Gastroesophageal sphincter (tissue), 3 donors: ENCODE measurements around the gene FOXD2.

Source experiments
- EP300 ChIP-seq: sonication (generic); formaldehyde crosslinking; IDR thresholded peaks from one replicate; pipeline ENCODE4 v1.6.1; 2017; ENCODE audit warnings: antibody characterized with exemption, mild to moderate bottlenecking
- POLR2A ChIP-seq, 2 donors: fragments of 450-650 bp; IDR thresholded peaks; one replicate each; pipeline ENCODE4 v1.6.1; 2017; ENCODE audit warnings: antibody characterized with exemption in 2 of 2, mild to moderate bottlenecking in 2 of 2, moderate library complexity in 1 of 2
- POLR2AphosphoS5 ChIP-seq: sonication (generic); formaldehyde crosslinking; IDR thresholded peaks from one replicate; pipeline ENCODE4 v1.6.1; 2017; ENCODE audit warnings: antibody characterized with exemption
- TF ChIP-seq, protein P1 (sequence below), 4 experiments: fragments of 200-600 bp in 2 of 4; fragments of 450-650 bp in 2 of 4; sonication (generic) in 1 of 4; IDR thresholded peaks; one replicate each; pipeline ENCODE4 v1.5.1; 2017 to 2019; ENCODE audit warnings: antibody characterized with exemption in 4 of 4, mild to moderate bottlenecking in 2 of 4, moderate library complexity in 2 of 4

DNA sequence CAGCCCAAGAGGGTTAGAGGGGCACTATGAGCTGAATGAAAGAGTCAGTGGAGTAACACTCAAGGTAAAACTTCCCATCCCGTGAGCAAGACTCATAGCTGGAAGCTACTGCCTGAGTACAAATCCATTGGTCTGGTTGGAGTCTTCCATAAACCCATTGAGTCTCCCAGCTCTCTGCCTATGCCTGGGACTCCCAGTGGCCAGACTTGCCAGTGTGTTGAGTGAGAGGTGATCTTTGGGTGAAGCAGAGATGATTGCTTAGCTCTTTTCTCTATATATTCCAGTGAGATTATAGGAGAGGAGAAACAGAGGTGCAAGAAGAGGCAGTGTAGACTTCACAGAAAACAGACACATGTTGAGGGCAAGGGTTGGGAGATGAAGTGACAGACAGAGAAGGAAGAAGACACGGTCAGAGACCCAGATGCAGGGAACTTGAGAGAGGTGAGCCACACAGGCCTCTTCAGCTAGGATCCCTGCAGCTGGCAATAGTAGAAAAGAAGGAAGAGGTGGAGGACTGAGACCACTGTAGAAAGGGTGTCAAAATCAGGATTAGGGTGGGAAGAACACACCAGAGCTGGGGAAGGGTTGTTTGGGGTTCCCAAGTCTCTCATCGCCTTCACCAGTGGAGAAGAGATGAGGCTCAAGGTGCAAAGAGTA, 3.7 kb downstream of the FOXD2 start:
- TF ChIP-seq, protein P1, sequence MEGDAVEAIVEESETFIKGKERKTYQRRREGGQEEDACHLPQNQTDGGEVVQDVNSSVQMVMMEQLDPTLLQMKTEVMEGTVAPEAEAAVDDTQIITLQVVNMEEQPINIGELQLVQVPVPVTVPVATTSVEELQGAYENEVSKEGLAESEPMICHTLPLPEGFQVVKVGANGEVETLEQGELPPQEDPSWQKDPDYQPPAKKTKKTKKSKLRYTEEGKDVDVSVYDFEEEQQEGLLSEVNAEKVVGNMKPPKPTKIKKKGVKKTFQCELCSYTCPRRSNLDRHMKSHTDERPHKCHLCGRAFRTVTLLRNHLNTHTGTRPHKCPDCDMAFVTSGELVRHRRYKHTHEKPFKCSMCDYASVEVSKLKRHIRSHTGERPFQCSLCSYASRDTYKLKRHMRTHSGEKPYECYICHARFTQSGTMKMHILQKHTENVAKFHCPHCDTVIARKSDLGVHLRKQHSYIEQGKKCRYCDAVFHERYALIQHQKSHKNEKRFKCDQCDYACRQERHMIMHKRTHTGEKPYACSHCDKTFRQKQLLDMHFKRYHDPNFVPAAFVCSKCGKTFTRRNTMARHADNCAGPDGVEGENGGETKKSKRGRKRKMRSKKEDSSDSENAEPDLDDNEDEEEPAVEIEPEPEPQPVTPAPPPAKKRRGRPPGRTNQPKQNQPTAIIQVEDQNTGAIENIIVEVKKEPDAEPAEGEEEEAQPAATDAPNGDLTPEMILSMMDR (IDR thresholded peaks at IDR 0.05), result no peak
- TF ChIP-seq EP300 (no peak), POLR2A (IDR thresholded peaks at IDR 0.05) (no peak), POLR2AphosphoS5 (no peak)
